Stomach (tissue), 4 donors: Measurements from ENCODE around the gene LNX2.

Experiments used
- CTCF ChIP-seq, 7 experiments: fragments of 450-650 bp in 4 of 7; fragments of 200-600 bp in 3 of 7; sonication (generic) in 3 of 7; IDR thresholded peaks; one replicate each; pipeline ENCODE4 v1.5.1; 2016 to 2019; ENCODE audit warnings: antibody characterized with exemption in 7 of 7, control low read depth in 2 of 7, mild to moderate bottlenecking in 1 of 7
- POLR2AphosphoS5 ChIP-seq, 3 donors: sonication (generic); formaldehyde crosslinking; IDR thresholded peaks; one replicate each; pipeline ENCODE4 v1.6.1; 2016; ENCODE audit warnings: antibody characterized with exemption in 3 of 3

GRCh38 chr13:27643334-27644132 lies 23.2 kb upstream of the LNX2 start:
- TF ChIP-seq CTCF (IDR thresholded peaks at IDR 0.05) (no peak), POLR2AphosphoS5 (IDR thresholded peaks at IDR 0.05) (no peak)
